Measurements from ENCODE around the gene MYRF.
A peak's percentile ranks its signal among the peaks of the same experiment; 100 is the strongest.

Gene MYRF

GRCh38 chr11:61743486-61744095, 8.8 kb upstream of the MYRF start:
- no peak for DNase-seq

- no peak for DNase-seq
These were observed 8.3 kb upstream of the MYRF start for GRCh38 chr11:61744181-61744580.

- no peak for DNase-seq
These were observed 7.8 kb upstream of the MYRF start for GRCh38 chr11:61744609-61745156.

- no peak for DNase-seq
These were observed 6.5 kb upstream of the MYRF start for GRCh38 chr11:61745781-61746441.

GRCh38 chr11:61746442-61747191, 5.8 kb upstream of the MYRF start:
- no peak for DNase-seq

GRCh38 chr11:61747192-61747966, 5.1 kb upstream of the MYRF start:
- DNase-seq: peak; percentile 51

- DNase-seq: no peak
These were observed 4.5 kb upstream of the MYRF start for GRCh38 chr11:61747967-61748285.

GRCh38 chr11:61749591-61750217, 2.7 kb upstream of the MYRF start:
- DNase-seq: no peak

GRCh38 chr11:61750631-61751273, 1.7 kb upstream of the MYRF start:
- no peak for DNase-seq

GRCh38 chr11:61751384-61751783, 1.1 kb upstream of the MYRF start:
- DNase-seq: no peak

- DNase-seq: no peak
These were observed 587 bp downstream of the MYRF start for GRCh38 chr11:61752925-61753521.

- DNase-seq: no peak
These were observed 1.2 kb downstream of the MYRF start for GRCh38 chr11:61753672-61754071.

- no peak for DNase-seq
These were observed 2.4 kb downstream of the MYRF start for GRCh38 chr11:61754534-61755482.

- no peak for DNase-seq
These were observed 3.7 kb downstream of the MYRF start for GRCh38 chr11:61756147-61756451.

- DNase-seq: peak; percentile 53
These were observed 4.2 kb downstream of the MYRF start for GRCh38 chr11:61756452-61757212.

GRCh38 chr11:61757213-61757862, 4.9 kb downstream of the MYRF start:
- no peak for DNase-seq

GRCh38 chr11:61760946-61761345, 8.5 kb downstream of the MYRF start:
- no peak for DNase-seq

GRCh38 chr11:61761440-61762222, 9.2 kb downstream of the MYRF start:
- DNase-seq: no peak

- no peak for DNase-seq
These were observed 9.8 kb downstream of the MYRF start for GRCh38 chr11:61762223-61762615.

All from activated CD4-positive, alpha-beta T cell treated with anti-CD3 and anti-CD28 coated beads, Interleukin-2, Interleukin-6, amounts not matched to agents 100 ng/mL and 50 ng/mL, durations not matched to agents 16 hours and 8 hours (primary cell).